ENCODE measurements around the gene PTPRD.

The PTPRD gene

GRCh38 chr9:8388132-8388531, 2224.7 kb downstream of the PTPRD start:
- DNase-seq (ENCODE audit: low read depth) = no peak

- DNase-seq (ENCODE audit: low read depth) = no peak
These were observed 2228.7 kb downstream of the PTPRD start for GRCh38 chr9:8384091-8384490.

GRCh38 chr9:8382777-8383527, 2229.8 kb downstream of the PTPRD start:
- DNase-seq (ENCODE audit: low read depth) = no peak

- DNase-seq (ENCODE audit: low read depth) = no peak
These were observed 2230.5 kb downstream of the PTPRD start for GRCh38 chr9:8382266-8382665.

GRCh38 chr9:8381601-8382000, 2231.2 kb downstream of the PTPRD start:
- no peak for DNase-seq (ENCODE audit: low read depth)

GRCh38 chr9:8374471-8374870, 2238.3 kb downstream of the PTPRD start:
- DNase-seq (ENCODE audit: low read depth) = no peak

- DNase-seq (ENCODE audit: low read depth) = no peak
These were observed 2241.1 kb downstream of the PTPRD start for GRCh38 chr9:8371686-8372085.

GRCh38 chr9:8366161-8366926, 2246.5 kb downstream of the PTPRD start:
- DNase-seq (ENCODE audit: low read depth) = no peak

GRCh38 chr9:8365466-8366160, 2247.2 kb downstream of the PTPRD start:
- DNase-seq (ENCODE audit: low read depth) = no peak

- DNase-seq (ENCODE audit: low read depth) = no peak
These were observed 2247.8 kb downstream of the PTPRD start for GRCh38 chr9:8365029-8365428.

- DNase-seq (ENCODE audit: low read depth) = no peak
These were observed 2248.6 kb downstream of the PTPRD start for GRCh38 chr9:8364026-8364752.

GRCh38 chr9:8362250-8362649, 2250.6 kb downstream of the PTPRD start:
- no peak for DNase-seq (ENCODE audit: low read depth)

GRCh38 chr9:8361364-8361763, 2251.4 kb downstream of the PTPRD start:
- DNase-seq (ENCODE audit: low read depth) = no peak

GRCh38 chr9:8356406-8356805, 2256.4 kb downstream of the PTPRD start:
- DNase-seq (ENCODE audit: low read depth) = no peak

GRCh38 chr9:8351436-8351835, 2261.4 kb downstream of the PTPRD start:
- DNase-seq (ENCODE audit: low read depth) = no peak

- DNase-seq (ENCODE audit: low read depth) = no peak
These were observed 2262.9 kb downstream of the PTPRD start for GRCh38 chr9:8349901-8350300.

- DNase-seq (ENCODE audit: low read depth) = no peak
These were observed 2263.4 kb downstream of the PTPRD start for GRCh38 chr9:8349376-8349775.

- DNase-seq (ENCODE audit: low read depth) = no peak
These were observed 2264.0 kb downstream of the PTPRD start for GRCh38 chr9:8348756-8349155.

- no peak for DNase-seq (ENCODE audit: low read depth)
These were observed 2266.5 kb downstream of the PTPRD start for GRCh38 chr9:8346296-8346695.

GRCh38 chr9:8338767-8339510, 2273.9 kb downstream of the PTPRD start:
- no peak for DNase-seq (ENCODE audit: low read depth)
